Hematopoietic multipotent progenitor cell treated with erythropoietin and hydrocortisone succinate and interleukin-3 and kit ligand, for 17 days (in vitro differentiated cells): ENCODE data around the gene SERPING1.

Experiments
- DNase-seq: peaks from one replicate; pipeline ENCODE4 v3.0.0-alpha.2; 2015; ENCODE audit warnings: low spot score

The SERPING1 gene

GRCh38 chr11:57597461-57597915 lies at the start of gene SERPING1:
TSS of gene SERPING1 (plus strand) at chr11:57597685. CDS start at chr11:57598271, 586 bp downstream.
- DNase-seq = no peak

- no peak for DNase-seq
Measured at GRCh38 chr11:57547854-57548377, 49.6 kb upstream of the SERPING1 start.

- no peak for DNase-seq
Measured at GRCh38 chr11:57549983-57550382, 47.5 kb upstream of the SERPING1 start.

DNA sequence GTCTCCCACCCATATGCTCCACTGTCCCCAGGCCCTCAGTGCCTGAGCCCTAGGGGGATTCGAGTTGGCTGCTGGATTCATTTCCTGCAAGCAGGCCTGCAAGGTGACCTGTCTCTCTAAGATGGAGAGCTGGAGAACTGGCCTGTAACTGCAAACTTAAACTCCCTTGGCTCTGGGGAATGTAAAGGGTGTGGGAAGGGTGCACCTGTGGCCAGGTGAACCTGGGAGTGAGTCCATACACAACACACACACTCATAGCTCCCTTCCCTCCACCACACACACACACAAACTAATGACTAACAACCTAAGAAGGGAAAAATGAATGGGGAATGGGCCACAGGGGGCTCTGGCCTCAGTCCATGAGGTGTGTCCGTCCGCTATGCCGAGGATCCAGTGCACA lies 45.5 kb upstream of the SERPING1 start:
- no peak for DNase-seq

GRCh38 chr11:57552479-57552878 lies 45.0 kb upstream of the SERPING1 start:
- DNase-seq = no peak

- DNase-seq = no peak
Measured at GRCh38 chr11:57555393-57555792, 42.1 kb upstream of the SERPING1 start.

DNA sequence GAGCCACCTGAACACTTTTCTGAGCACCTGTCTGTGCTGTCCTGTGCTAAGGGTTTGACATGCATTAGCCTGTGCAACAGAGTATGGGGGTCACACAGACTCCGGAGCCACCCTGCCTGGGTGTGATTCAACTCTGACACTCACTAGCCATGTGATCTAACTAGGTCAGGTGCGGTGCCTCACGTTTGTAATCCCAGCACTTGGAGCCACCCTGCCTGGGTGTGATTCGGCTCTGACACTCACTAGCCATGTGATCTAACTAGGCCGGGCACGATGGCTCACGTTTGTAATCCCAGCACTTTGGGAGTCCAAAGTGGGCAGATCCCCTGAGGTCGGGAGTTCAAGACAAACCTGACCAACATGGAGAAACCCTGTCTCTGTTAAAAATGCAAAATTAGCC lies 41.4 kb upstream of the SERPING1 start:
- DNase-seq = no peak

GRCh38 chr11:57560146-57560545 lies 37.3 kb upstream of the SERPING1 start:
- no peak for DNase-seq

- no peak for DNase-seq
Measured at GRCh38 chr11:57562596-57562995, 34.9 kb upstream of the SERPING1 start.

GRCh38 chr11:57566005-57566904 lies 31.2 kb upstream of the SERPING1 start:
- peak; percentile 70 for DNase-seq

DNA sequence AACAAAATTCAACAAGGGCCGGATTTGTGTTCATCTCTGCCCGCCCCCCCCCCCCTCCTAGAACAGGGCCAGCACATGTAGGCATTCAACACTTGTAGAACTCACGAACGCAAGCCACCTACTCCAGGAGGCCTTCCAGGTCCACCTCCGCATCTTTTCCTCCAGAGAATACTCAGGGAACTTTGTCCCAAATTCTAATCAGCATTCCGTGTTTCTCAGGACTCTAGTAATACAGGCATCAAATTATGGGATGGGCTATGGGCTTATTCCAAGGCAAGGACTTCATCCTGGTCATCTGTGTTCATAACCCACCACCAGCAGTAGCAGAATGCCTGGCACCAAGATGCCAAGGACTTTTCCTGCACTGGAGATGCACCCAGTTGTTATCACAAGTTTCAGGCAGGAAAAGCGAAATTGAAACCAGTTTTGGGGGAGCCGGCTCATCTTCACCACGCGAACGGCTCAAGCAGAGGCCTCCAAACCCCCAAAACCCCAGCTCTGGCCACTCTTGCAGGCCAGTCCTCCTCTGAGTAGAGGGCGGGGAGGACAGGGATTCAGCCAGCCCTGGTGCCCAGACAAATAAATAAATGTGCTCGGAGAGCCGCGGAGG lies 30.5 kb upstream of the SERPING1 start:
- DNase-seq = peak; percentile 57

GRCh38 chr11:57567515-57568329 lies 29.8 kb upstream of the SERPING1 start, which contains the start of gene UBE2L6:
TSS of gene UBE2L6 (minus strand) at chr11:57567672. CDS start at chr11:57567611, 61 bp downstream.
- peak; percentile 66 for DNase-seq

DNA sequence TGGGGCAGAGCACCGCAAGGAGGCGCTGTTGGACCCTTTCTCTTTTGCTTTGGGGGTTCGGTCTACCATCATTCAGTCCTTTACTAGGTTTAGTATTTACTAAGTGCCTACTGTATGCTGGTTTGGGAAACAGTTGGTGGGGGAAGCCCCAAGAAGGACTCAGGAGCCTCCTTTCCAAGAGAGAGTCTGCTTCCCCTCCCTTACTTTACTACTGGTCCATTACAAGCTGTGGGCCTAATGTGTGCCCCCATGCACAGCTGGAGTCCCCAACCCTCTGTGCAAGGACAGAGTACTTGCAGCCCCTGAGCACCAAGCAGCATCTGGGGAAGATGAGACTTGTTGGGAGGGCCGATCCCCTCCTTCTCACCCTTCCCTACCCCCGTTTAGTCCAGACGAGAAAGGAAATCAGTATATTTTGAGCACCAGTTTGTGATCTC lies 29.1 kb upstream of the SERPING1 start:
- DNase-seq = peak; percentile 86

DNA sequence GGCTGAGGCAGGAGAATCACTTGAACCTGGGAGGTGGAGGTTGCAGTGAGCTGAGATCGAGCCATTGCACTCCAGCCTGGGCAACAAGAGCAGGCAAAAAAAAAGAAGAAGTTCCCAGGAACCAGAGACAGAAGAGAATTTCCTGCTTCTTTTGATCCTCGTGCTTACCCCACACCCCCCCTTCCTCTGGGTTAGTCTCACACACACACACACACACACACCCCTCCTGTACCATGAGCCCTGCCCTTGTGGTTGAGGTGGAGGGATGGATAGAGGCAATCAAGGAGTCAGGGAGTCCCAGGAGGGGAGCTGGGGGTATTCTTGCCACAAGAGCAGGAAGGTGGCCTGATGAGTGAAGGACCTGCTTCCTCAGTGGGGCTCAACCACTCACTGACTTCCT lies 25.9 kb upstream of the SERPING1 start:
- DNase-seq = no peak

DNA sequence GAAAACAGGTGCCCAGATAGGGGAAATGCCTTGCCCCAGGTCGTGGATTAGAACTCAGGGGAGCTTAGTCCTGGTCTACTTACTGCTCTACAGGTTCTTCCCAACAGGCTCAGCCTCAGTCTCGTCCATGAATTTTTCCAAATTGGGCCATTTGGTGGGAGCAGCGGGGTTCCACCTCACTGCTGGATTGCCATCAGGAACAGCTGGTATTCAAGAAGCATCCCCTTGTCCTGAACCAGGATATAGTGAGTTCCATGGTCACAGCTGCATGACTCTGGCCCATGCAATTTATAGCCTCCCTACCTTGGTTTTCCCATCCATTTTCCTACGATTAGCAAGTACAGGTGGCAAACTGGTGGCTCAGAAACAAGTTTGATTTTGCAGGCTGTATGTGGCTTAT lies 23.4 kb upstream of the SERPING1 start:
- DNase-seq = no peak

DNA sequence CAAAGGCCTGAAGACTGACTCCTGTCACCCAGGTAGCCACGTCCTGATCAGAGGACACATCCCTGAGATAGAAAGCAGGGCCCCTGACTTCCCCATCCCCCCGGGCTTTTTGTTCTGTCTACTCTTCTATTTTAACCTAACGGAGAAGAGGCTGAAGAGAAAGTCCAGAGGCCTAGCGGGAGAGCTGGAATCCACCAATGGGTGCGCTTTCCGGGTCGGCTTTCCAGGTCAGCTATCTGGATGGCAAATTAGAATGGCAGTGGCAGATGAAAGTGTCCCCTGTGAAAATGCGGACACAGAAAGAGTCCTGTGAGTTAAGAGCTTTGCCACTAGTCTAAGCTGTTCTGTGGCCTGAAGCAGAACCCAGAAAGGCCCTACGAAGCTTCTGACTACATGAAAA lies 13.1 kb upstream of the SERPING1 start:
- DNase-seq = no peak

DNA sequence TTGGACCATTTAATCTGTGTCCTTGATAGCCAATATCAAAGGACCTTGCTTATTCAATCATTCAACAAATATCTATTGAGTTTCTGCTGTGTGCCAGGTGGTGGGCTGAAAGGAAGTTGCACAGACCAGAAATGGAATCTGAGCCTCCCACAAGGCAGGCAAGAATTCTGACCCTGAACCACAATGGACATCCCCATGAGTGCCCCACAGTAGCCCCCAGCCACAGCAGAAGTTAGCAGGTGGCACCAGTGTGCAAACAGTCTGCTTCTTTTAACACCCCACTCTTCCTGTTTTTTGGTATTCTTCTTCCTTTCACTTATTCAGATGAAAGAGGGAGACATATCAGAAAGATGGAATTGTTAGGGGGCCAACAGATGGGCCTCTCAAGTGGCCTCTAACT lies 12.2 kb upstream of the SERPING1 start:
- no peak for DNase-seq

GRCh38 chr11:57586711-57587245 lies 10.7 kb upstream of the SERPING1 start:
- DNase-seq = no peak

GRCh38 chr11:57588046-57588710 lies 9.3 kb upstream of the SERPING1 start:
- no peak for DNase-seq

DNA sequence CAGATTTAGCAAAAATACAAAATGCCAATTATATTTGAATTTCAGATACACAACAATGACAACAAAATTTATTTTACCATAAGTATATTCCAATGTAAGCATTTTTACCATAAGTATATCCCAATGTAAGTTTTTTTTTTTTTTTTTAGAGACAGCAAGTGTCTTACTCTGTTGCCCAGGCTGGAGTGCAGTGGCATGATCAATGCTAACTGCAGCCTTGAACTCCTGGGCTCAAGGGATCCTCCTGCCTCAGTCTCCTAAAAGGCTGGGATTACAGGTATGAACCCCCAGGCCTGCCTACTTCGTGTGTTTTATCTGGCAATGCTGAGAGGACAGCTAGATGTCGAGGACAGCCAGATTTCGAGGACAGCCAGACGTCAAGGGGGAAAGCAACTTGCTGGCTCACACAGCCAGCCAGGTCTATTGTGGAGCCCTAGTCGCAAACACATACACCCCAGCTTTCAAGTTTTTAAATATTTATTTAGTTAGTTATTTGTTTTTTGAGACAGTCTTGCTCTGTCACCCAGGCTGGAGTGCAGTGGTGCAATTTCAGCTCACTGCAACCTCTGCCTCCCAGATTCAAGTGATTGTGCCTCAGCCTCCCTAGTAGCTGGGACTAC lies 1.1 kb upstream of the SERPING1 start:
- DNase-seq = no peak
